Stimulated activated CD4-positive, alpha-beta T cell treated with anti-CD3 and anti-CD28 coated beads, Interleukin-15, amount 100 ng/mL, for 48 hours (primary cell): ENCODE results near the gene HOXA4.

Experiments used
- DNase-seq, 2 donors: peaks; one replicate each; pipeline ENCODE4 v3.0.0-alpha.2; 2020; ENCODE audit warnings: low read depth in 2 of 2

Gene HOXA4

GRCh38 chr7:27106181-27106900 is 24.2 kb downstream of the HOXA4 start:
- DNase-seq, result no peak

- no peak for DNase-seq
Measured at GRCh38 chr7:27105301-27106031, 25.1 kb downstream of the HOXA4 start.

- no peak for DNase-seq
Measured at GRCh38 chr7:27104341-27105058, 26.1 kb downstream of the HOXA4 start.

- DNase-seq, result no peak
Measured at GRCh38 chr7:27103489-27104226, 26.9 kb downstream of the HOXA4 start.

- DNase-seq, result no peak
Measured at GRCh38 chr7:27102581-27103442, 27.7 kb downstream of the HOXA4 start, which contains the start of gene HOXA2. Gene HOXA2 (minus strand): TSS chr7:27102683. CDS start chr7:27102500, 183 bp downstream.

GRCh38 chr7:27101957-27102580 is 28.5 kb downstream of the HOXA4 start:
- DNase-seq, result no peak

- no peak for DNase-seq
Measured at GRCh38 chr7:27101171-27101956, 29.2 kb downstream of the HOXA4 start.

GRCh38 chr7:27100694-27101170 is 29.8 kb downstream of the HOXA4 start:
- no peak for DNase-seq

GRCh38 chr7:27099453-27100370 is 30.8 kb downstream of the HOXA4 start:
- no peak for DNase-seq

GRCh38 chr7:27098578-27099451 is 31.7 kb downstream of the HOXA4 start:
- no peak for DNase-seq

- no peak for DNase-seq
Measured at GRCh38 chr7:27097686-27098577, 32.6 kb downstream of the HOXA4 start.

- DNase-seq, result no peak
Measured at GRCh38 chr7:27096768-27097514, 33.6 kb downstream of the HOXA4 start.

- DNase-seq, result peak; percentile 52 to 61
Measured at GRCh38 chr7:27095897-27096767, 34.4 kb downstream of the HOXA4 start, which contains the start of gene HOXA1. Gene HOXA1 (minus strand): TSS chr7:27096000. CDS start chr7:27095912, 88 bp downstream.
